Measurements from ENCODE around the gene LENG1. TPM values are rescaled to one million over a fixed set of nuclear protein-coding genes. Genes with fewer than 3 reads are reported as not detected.

Gene LENG1
- total RNA-seq, 4 donors from 2014 or later, result 1.7 to 4.7 (median 4.3) TPM

DNA sequence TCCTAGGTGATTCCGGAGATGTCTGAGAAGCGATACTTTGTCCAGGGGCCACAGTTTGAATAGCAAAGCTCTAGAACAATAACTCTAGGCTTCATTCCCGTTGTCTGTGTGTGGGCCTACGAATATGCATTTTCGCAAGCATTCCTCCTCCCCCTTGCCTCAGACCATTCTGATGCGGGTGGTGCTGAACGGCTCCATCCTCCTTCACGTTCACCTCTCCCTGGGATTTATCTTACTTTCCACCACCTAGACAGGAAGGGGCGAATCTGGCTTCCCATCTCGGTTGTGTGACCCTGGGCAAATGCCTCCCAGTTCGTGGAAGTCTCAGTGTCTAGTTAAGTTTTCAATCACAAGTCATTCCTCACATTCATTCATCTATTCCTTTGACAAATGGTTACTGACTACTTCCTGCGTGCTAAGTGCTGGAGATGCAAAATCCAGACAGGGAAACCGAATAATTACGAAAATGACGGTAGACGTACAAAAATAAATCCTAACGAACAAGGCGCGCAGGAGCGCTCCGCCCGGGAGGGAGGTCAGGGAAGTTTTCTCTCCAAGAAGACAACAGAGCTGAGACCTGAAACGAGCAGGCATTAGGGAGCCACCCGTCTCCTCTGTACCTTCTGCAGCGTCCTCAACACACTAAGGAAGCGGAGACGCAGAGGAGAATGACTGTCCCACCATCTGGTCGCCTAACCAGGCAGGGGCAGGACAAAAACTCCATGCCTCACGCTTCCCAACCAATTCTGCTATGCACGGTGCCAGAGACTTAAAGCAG, 23.2 kb downstream of the LENG1 start:
- H3K4me3 ChIP-seq, result peak overlapping the region; percentile 35 to 68 (median 47)
- 4 to 7% methylated on average over 23 to 24 of the region's 30 CpGs for WGBS, 2 donors
- DNase-seq, result no peak

DNA sequence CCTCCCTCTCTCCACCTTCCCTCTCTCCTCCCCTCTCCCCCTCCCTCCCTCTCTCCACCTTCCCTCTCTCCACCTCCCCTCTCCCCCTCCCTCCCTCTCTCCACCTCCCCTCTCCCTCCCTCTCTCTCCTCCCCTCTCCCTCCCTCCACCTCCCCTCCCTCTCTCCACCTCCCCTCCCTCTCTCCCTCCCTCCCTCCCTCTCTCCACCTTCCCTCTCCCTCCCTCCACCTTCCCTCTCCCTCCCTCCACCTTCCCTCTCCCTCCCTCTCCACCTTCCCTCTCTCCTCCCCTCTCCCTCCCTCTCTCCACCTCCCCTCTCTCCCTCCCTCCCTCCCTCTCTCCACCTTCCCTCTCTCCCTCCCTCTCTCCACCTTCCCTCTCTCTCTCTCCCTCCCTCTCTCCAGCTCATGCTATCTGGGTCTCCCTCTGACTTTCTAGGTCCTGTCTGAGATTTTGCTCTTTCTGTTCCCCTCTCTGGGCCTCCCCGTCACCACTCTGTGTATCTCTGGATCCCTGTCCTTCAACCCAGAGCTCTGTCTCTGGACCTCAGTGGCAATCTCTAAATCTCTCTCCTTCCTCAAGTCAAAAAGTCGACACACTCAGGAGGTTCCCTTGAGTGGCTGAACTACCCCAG, 25.4 kb downstream of the LENG1 start:
- 26 to 62% methylated on average over 2 of the region's 2 CpGs for WGBS, 2 donors
- no peak for TF ChIP-seq POLR2A (IDR thresholded peaks at IDR 0.05)
- TF ChIP-seq, protein P1, sequence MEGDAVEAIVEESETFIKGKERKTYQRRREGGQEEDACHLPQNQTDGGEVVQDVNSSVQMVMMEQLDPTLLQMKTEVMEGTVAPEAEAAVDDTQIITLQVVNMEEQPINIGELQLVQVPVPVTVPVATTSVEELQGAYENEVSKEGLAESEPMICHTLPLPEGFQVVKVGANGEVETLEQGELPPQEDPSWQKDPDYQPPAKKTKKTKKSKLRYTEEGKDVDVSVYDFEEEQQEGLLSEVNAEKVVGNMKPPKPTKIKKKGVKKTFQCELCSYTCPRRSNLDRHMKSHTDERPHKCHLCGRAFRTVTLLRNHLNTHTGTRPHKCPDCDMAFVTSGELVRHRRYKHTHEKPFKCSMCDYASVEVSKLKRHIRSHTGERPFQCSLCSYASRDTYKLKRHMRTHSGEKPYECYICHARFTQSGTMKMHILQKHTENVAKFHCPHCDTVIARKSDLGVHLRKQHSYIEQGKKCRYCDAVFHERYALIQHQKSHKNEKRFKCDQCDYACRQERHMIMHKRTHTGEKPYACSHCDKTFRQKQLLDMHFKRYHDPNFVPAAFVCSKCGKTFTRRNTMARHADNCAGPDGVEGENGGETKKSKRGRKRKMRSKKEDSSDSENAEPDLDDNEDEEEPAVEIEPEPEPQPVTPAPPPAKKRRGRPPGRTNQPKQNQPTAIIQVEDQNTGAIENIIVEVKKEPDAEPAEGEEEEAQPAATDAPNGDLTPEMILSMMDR (IDR thresholded peaks at IDR 0.05), result no peak
- peaks cover 15 to 38% (median 18%) of the 10 kb centered on the region in 3 donors for H3K4me1 ChIP-seq
- H3K4me3 ChIP-seq, result no peak overlapping the region
- H3K36me3 ChIP-seq, result peaks cover 5 to 41% (median 6%) of the 10 kb centered on the region in 3 donors
- no peak for DNase-seq
- H3K27me3 ChIP-seq, result no peaks in the 10 kb centered on the region
- no peaks in the 10 kb centered on the region for H3K9me3 ChIP-seq
- intact Hi-C loops (cut with DNase I), result no loop called here
- H3K27ac ChIP-seq, result peak overlapping the region in 3 of 4 donors; percentile 24 to 70 (median 55)

More for the DNA sequence above, 23.2 kb downstream of the LENG1 start:
- Histone ChIP-seq H3K27me3 (no peaks in the 10 kb centered on the region), H3K9me3 (no peaks in the 10 kb centered on the region), H3K27ac (peak overlapping the region; percentile 63 to 82 (median 75)), H3K36me3 (peaks cover 0 to 38% (median 0%) of the 10 kb centered on the region in 3 donors), H3K4me1 (peaks cover 30 to 60% (median 35%) of the 10 kb centered on the region in 3 donors)
- intact Hi-C loops (cut with DNase I), result no loop called here
- TF ChIP-seq, protein P1 (IDR thresholded peaks at IDR 0.05), result no peak
- TF ChIP-seq POLR2A (IDR thresholded peaks at IDR 0.05), result no peak

DNA sequence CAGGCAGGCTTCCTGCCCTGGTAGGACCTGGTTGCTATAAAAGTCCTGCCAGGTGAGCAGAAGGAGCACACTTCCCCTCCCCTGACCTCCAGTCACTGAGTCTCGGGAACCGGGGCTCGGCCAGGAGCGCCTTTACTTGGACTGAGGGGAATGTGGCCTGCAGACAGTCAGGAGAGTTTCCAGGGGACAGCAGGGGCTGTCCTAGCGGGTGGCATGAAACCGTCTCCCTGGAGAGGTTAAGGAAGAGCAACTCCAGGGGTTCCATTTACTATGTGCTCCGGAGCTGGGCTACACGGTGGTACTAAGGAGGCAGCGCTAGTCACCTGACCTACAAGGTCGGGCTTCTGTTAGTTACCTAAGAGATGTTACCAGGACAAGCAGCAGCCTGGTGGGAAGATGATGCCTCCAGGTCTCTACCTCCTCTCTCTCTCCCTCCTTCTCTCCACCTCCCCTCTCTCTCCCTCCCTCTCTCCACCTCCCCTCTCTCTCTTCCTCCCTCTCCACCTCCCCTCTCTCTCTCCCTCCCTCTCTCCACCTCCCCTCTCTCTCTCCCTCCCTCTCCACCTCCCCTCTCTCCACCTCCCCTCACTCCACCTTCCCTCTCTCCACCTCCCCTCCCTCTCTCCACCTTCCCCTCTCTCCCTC, 26.1 kb downstream of the LENG1 start:
- intact Hi-C loops (cut with DNase I), result no loop called here
- no peak for TF ChIP-seq POLR2A (IDR thresholded peaks at IDR 0.05)
- DNase-seq, result peak; percentile 71
- H3K27ac ChIP-seq, result no peak overlapping the region
- no peaks in the 10 kb centered on the region for H3K9me3 ChIP-seq
- WGBS, 2 donors, result 38 to 70% methylated on average over 4 to 8 of the region's 10 CpGs
- peaks cover 9 to 31% (median 11%) of the 10 kb centered on the region in 3 donors for H3K4me1 ChIP-seq
- no peak overlapping the region for H3K4me3 ChIP-seq
- H3K27me3 ChIP-seq, result no peaks in the 10 kb centered on the region
- peaks cover 11 to 48% (median 13%) of the 10 kb centered on the region in 3 donors for H3K36me3 ChIP-seq

DNA sequence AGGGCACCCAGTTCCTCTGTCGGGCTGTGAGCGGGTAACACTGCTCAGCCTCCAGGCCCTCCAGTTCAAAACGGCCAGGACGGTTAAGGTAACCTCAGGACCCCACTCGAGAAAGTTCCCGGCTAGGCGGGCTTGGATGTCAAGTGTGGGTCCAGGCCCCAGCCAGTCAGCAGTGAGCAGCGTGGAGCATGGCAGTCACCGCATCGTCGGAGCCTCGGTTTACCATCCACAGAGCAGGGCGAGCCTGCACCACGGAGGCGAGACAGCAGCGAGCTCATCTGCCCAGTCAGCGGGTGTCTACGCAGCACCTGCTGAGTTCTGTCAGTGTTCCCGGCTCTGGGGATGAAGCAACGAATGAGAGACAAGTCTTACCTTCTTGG, 29.9 kb downstream of the LENG1 start:
- intact Hi-C loops (cut with DNase I), result no loop called here
- no peak overlapping the region for H3K4me3 ChIP-seq
- H3K4me1 ChIP-seq, result peaks cover 0 to 5% (median 0%) of the 10 kb centered on the region in 3 donors
- no peaks in the 10 kb centered on the region for H3K9me3 ChIP-seq
- H3K36me3 ChIP-seq, result peaks cover 33 to 86% (median 49%) of the 10 kb centered on the region in 3 donors
- 96% methylated on average over 19 of the region's 20 CpGs; no CpG with 5 or more reads in 1 of the 2 donors for WGBS, 2 donors
- H3K27me3 ChIP-seq, result no peaks in the 10 kb centered on the region
- TF ChIP-seq POLR2A (IDR thresholded peaks at IDR 0.05), result no peak
- TF ChIP-seq, protein P1 (IDR thresholded peaks at IDR 0.05), result no peak
- no peak for DNase-seq
- no peak overlapping the region for H3K27ac ChIP-seq

DNA sequence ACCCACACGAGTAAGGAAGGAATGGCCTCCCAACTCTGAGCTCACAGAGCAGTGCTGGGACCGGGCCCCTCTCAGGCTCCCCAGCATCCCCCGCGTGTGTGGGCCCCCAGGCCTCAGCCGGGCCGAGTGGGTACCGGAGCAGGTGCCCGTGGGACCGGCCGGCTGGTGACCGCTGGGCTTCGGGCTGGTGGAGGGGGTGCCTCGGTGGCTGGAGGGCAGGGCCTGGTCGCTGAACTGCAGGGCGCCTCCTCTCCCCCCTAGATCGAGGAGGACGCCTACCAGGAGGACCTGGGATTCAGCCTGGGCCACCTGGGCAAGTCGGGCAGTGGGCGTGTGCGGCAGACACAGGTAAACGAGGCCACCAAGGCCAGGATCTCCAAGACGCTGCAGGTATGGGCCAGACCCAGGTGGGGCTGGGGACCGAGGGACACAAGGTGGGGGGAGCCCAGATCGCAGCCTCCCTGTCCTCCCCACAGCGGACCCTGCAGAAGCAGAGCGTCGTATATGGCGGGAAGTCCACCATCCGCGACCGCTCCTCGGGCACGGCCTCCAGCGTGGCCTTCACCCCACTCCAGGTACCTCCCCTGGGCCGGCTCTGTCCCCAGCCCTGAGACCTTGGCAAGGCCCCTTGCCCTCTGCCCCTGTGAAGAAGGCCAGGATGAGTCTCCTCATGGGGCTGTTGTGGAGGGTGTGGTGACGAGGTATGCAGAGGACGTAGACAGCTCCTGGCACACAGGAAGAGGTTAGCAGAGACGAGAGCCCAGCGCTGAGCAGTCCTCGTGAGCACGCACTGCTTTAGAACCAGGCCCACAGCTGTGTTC, 30.5 kb downstream of the LENG1 start:
- H3K9me3 ChIP-seq, result no peaks in the 10 kb centered on the region
- WGBS, 2 donors, result 87 to 100% methylated on average over 5 to 9 of the region's 41 CpGs
- no peaks in the 10 kb centered on the region for H3K4me1 ChIP-seq
- no peak for DNase-seq
- TF ChIP-seq POLR2A (IDR thresholded peaks at IDR 0.05), result no peak
- TF ChIP-seq, protein P1 (IDR thresholded peaks at IDR 0.05), result no peak
- H3K27ac ChIP-seq, result no peak overlapping the region
- H3K4me3 ChIP-seq, result no peak overlapping the region
- intact Hi-C loops (cut with DNase I), result no loop called here
- H3K27me3 ChIP-seq, result no peaks in the 10 kb centered on the region
- H3K36me3 ChIP-seq, result peaks cover 39 to 92% (median 55%) of the 10 kb centered on the region in 3 donors
